OCI-M2 (cell line): Measurements from ENCODE around the gene CHST11.

ENCODE experiments used
- DNase-seq: peaks from one replicate; lab custom pipeline; 2025; ENCODE audit not compliant: unreplicated experiment; lab: John Stamatoyannopoulos, UW

Gene CHST11

GRCh38 chr12:104479123-104479662 lies 22.4 kb downstream of the CHST11 start:
- no peak for DNase-seq

GRCh38 chr12:104480012-104480411 lies 23.3 kb downstream of the CHST11 start:
- no peak for DNase-seq

GRCh38 chr12:104480826-104481440 lies 24.2 kb downstream of the CHST11 start:
- no peak for DNase-seq

GRCh38 chr12:104482113-104482512 lies 25.4 kb downstream of the CHST11 start:
- DNase-seq, result no peak

- no peak for DNase-seq
These were observed 26.0 kb downstream of the CHST11 start for GRCh38 chr12:104482748-104483147.

GRCh38 chr12:104484079-104484478 lies 27.3 kb downstream of the CHST11 start:
- no peak for DNase-seq

- no peak for DNase-seq
These were observed 29.1 kb downstream of the CHST11 start for GRCh38 chr12:104485651-104486362.

GRCh38 chr12:104486363-104486750 lies 29.6 kb downstream of the CHST11 start:
- no peak for DNase-seq

- no peak for DNase-seq
These were observed 30.4 kb downstream of the CHST11 start for GRCh38 chr12:104486943-104487819.

GRCh38 chr12:104488374-104488773 lies 31.6 kb downstream of the CHST11 start:
- DNase-seq, result no peak

- no peak for DNase-seq
These were observed 33.4 kb downstream of the CHST11 start for GRCh38 chr12:104490186-104490585.

- DNase-seq, result no peak
These were observed 34.1 kb downstream of the CHST11 start for GRCh38 chr12:104490850-104491249.

GRCh38 chr12:104493496-104493895 lies 36.7 kb downstream of the CHST11 start:
- no peak for DNase-seq

- DNase-seq, result no peak
These were observed 37.5 kb downstream of the CHST11 start for GRCh38 chr12:104494137-104494792.

GRCh38 chr12:104494793-104495158 lies 38.0 kb downstream of the CHST11 start:
- no peak for DNase-seq

- DNase-seq, result no peak
These were observed 39.0 kb downstream of the CHST11 start for GRCh38 chr12:104495786-104496185.

GRCh38 chr12:104496336-104496735 lies 39.6 kb downstream of the CHST11 start:
- DNase-seq, result no peak

- DNase-seq, result no peak
These were observed 41.6 kb downstream of the CHST11 start for GRCh38 chr12:104498211-104498801.

GRCh38 chr12:104499668-104500332 lies 43.1 kb downstream of the CHST11 start:
- no peak for DNase-seq

GRCh38 chr12:104501115-104501514 lies 44.4 kb downstream of the CHST11 start:
- no peak for DNase-seq
